Measurements from ENCODE around the gene TCF7L1.
"Not testable (repeated sequence)": the region's sequence is repeated elsewhere in the genome, so short reads cannot be mapped to it uniquely, and the experiment has no call there.

TCF7L1 gene

GRCh38 chr2:85132834-85133637 lies at the start of gene TCF7L1:
Gene TCF7L1 (plus strand): TSS chr2:85133392. CDS start chr2:85133685, 293 bp downstream.
- no peak for DNase-seq (ENCODE audit: low spot score)

GRCh38 chr2:85085563-85085962 lies 47.6 kb upstream of the TCF7L1 start:
- DNase-seq (ENCODE audit: low spot score): no peak

- DNase-seq (ENCODE audit: low spot score): no peak
Measured at GRCh38 chr2:85087541-85087940, 45.7 kb upstream of the TCF7L1 start.

- no peak for DNase-seq (ENCODE audit: low spot score)
Measured at GRCh38 chr2:85088921-85089320, 44.3 kb upstream of the TCF7L1 start.

GRCh38 chr2:85089585-85089984 lies 43.6 kb upstream of the TCF7L1 start:
- DNase-seq (ENCODE audit: low spot score): no peak

- no peak for DNase-seq (ENCODE audit: low spot score)
Measured at GRCh38 chr2:85091838-85092237, 41.4 kb upstream of the TCF7L1 start.

- DNase-seq (ENCODE audit: low spot score): no peak
Measured at GRCh38 chr2:85095094-85095493, 38.1 kb upstream of the TCF7L1 start.

- no peak for DNase-seq (ENCODE audit: low spot score)
Measured at GRCh38 chr2:85096616-85097015, 36.6 kb upstream of the TCF7L1 start.

GRCh38 chr2:85104228-85104627 lies 29.0 kb upstream of the TCF7L1 start:
- no peak for DNase-seq (ENCODE audit: low spot score)

- no peak for DNase-seq (ENCODE audit: low spot score)
Measured at GRCh38 chr2:85106489-85107180, 26.6 kb upstream of the TCF7L1 start.

GRCh38 chr2:85110991-85111560 lies 22.1 kb upstream of the TCF7L1 start:
- DNase-seq (ENCODE audit: low spot score): no peak

- DNase-seq (ENCODE audit: low spot score): no peak
Measured at GRCh38 chr2:85111819-85112281, 21.3 kb upstream of the TCF7L1 start.

- no peak for DNase-seq (ENCODE audit: low spot score)
Measured at GRCh38 chr2:85112906-85113625, 20.1 kb upstream of the TCF7L1 start.

- DNase-seq (ENCODE audit: low spot score): no peak
Measured at GRCh38 chr2:85114586-85115330, 18.4 kb upstream of the TCF7L1 start.

- DNase-seq (ENCODE audit: low spot score): no peak
Measured at GRCh38 chr2:85116207-85116606, 17.0 kb upstream of the TCF7L1 start.

GRCh38 chr2:85119900-85120299 lies 13.3 kb upstream of the TCF7L1 start:
- no peak for DNase-seq (ENCODE audit: low spot score)

GRCh38 chr2:85120363-85120762 lies 12.8 kb upstream of the TCF7L1 start:
- no peak for DNase-seq (ENCODE audit: low spot score)

- DNase-seq (ENCODE audit: low spot score): not testable (repeated sequence)
Measured at GRCh38 chr2:85126462-85126861, 6.7 kb upstream of the TCF7L1 start.

GRCh38 chr2:85129861-85130260 lies 3.3 kb upstream of the TCF7L1 start:
- DNase-seq (ENCODE audit: low spot score): no peak

GRCh38 chr2:85130407-85130806 lies 2.8 kb upstream of the TCF7L1 start:
- DNase-seq (ENCODE audit: low spot score): no peak

- no peak for DNase-seq (ENCODE audit: low spot score)
Measured at GRCh38 chr2:85131116-85131515, 2.1 kb upstream of the TCF7L1 start.

GRCh38 chr2:85132397-85132796 lies 795 bp upstream of the TCF7L1 start:
- no peak for DNase-seq (ENCODE audit: low spot score)
